Upper lobe of left lung (tissue), 6 donors: ENCODE data around the gene GRIN2A. TPM values are rescaled to one million over a fixed set of nuclear protein-coding genes. Genes with fewer than 3 reads are reported as not detected.

ENCODE experiments used
- ATAC-seq, 2 donors: fragments of 200-7000 bp; cut with Tn5 transposase; one replicate each; pipeline ENCODE4 v1.9.1; 2022; ENCODE audit warnings: mild to moderate bottlenecking in 2 of 2, moderate library complexity in 2 of 2; ENCODE audit not compliant: low FRiP score in 2 of 2
- DNase-seq, 2 donors: peaks; one replicate each; pipeline ENCODE4 v3.0.0-alpha.2; 2019 to 2020
- H3K27ac ChIP-seq, 4 donors: fragments of 200-600 bp; sonication (generic); one replicate each; pipeline ENCODE4 v1.5.1; 2016 to 2019
- H3K27me3 ChIP-seq, 4 donors: fragments of 200-600 bp; sonication (generic); one replicate each; pipeline ENCODE4 v1.5.1; 2017 to 2019
- H3K36me3 ChIP-seq, 4 donors: fragments of 200-600 bp; sonication (generic); one replicate each; pipeline ENCODE4 v1.5.1; 2016 to 2019
- H3K4me1 ChIP-seq, 4 donors: fragments of 200-600 bp; sonication (generic); one replicate each; pipeline ENCODE4 v1.5.1; 2018 to 2019
- H3K4me3 ChIP-seq, 4 donors: fragments of 200-600 bp; sonication (generic); one replicate each; pipeline ENCODE4 v1.5.1; 2017 to 2019; ENCODE audit warnings: mild to moderate bottlenecking in 2 of 4, moderate library complexity in 1 of 4
- H3K9me3 ChIP-seq, 4 donors: fragments of 200-600 bp; sonication (generic); one replicate each; pipeline ENCODE4 v1.5.1; 2018 to 2019
- EP300 ChIP-seq, 4 donors: sonication (generic); formaldehyde crosslinking; IDR thresholded peaks; one replicate each; pipeline ENCODE4 v1.5.1; 2017; ENCODE audit warnings: antibody characterized with exemption in 4 of 4, control low read depth in 2 of 4
- POLR2A ChIP-seq, 4 donors: fragments of 450-650 bp; IDR thresholded peaks; one replicate each; pipeline ENCODE4 v1.5.1; 2016 to 2017; ENCODE audit warnings: antibody characterized with exemption in 4 of 4, mild to moderate bottlenecking in 2 of 4
- POLR2AphosphoS5 ChIP-seq, 2 donors: sonication (generic); formaldehyde crosslinking; IDR thresholded peaks; one replicate each; pipeline ENCODE4 v1.5.1; 2017; ENCODE audit warnings: antibody characterized with exemption in 2 of 2
- WGBS, 2 donors: methylation state at CpG; one replicate each; pipeline ENCODE4 v1.1.5; 2017 to 2018; 5-methylcytosine and 5-hydroxymethylcytosine counted together
- total RNA-seq, 6 donors: library from RNA; depleted of rRNA in 4 of 6; stranded (reverse); fragments of >200 nt in 4 of 6; gene quantifications; one replicate each; pipeline versions ENCODE4 v1.1.0 to v1.2.1, GENCODE V29; 2016 to 2021
- TF ChIP-seq, protein P1 (sequence below), 6 experiments: fragments of 450-650 bp in 4 of 6; fragments of 200-600 bp in 2 of 6; sonication (generic) in 2 of 6; IDR thresholded peaks; one replicate each; pipeline ENCODE4 v1.5.1; 2016 to 2019; ENCODE audit warnings: antibody characterized with exemption in 6 of 6
- donor health status: DM: no; HTN: no; CAD: no; lungs with moderate emphysema.
- donor health status: DM: no; HTN: yes; CAD: no; lungs with severe emphysema.

Gene GRIN2A
- total RNA-seq, 6 donors from 2014 or later, result 0.11 to 0.57 (median 0.30) TPM; not detected in 3

DNA sequence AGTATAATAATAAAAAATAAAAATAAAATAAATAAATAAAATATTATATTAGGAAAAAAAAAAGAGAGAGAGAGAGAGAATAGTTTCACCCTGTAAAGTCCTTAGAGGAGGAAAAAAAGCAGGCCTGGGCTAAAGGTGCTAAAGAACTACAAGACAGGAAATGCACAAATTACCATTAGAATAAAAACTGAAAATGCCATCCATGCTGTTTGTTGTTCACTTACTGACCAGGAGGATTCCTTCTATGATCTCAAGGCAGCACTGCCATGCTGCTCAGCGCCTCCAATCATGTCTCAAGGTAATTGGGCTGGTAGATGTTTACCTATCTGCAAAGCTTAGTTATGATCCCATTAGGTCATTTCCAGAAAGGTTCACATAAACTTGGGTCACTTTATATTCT, 201.2 kb downstream of the GRIN2A start:
- no peaks in the 10 kb centered on the region for H3K9me3 ChIP-seq
- H3K27me3 ChIP-seq, result no peaks in the 10 kb centered on the region
- TF ChIP-seq POLR2AphosphoS5 (IDR thresholded peaks at IDR 0.05), result no peak
- no peak for TF ChIP-seq POLR2A (IDR thresholded peaks at IDR 0.05)
- no peak for TF ChIP-seq EP300 (IDR thresholded peaks at IDR 0.05)
- TF ChIP-seq, protein P1, sequence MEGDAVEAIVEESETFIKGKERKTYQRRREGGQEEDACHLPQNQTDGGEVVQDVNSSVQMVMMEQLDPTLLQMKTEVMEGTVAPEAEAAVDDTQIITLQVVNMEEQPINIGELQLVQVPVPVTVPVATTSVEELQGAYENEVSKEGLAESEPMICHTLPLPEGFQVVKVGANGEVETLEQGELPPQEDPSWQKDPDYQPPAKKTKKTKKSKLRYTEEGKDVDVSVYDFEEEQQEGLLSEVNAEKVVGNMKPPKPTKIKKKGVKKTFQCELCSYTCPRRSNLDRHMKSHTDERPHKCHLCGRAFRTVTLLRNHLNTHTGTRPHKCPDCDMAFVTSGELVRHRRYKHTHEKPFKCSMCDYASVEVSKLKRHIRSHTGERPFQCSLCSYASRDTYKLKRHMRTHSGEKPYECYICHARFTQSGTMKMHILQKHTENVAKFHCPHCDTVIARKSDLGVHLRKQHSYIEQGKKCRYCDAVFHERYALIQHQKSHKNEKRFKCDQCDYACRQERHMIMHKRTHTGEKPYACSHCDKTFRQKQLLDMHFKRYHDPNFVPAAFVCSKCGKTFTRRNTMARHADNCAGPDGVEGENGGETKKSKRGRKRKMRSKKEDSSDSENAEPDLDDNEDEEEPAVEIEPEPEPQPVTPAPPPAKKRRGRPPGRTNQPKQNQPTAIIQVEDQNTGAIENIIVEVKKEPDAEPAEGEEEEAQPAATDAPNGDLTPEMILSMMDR (IDR thresholded peaks at IDR 0.05), result no peak
- no peak overlapping the region for H3K27ac ChIP-seq
- no peak for ATAC-seq
- H3K36me3 ChIP-seq, result no peaks in the 10 kb centered on the region
- no peak overlapping the region for H3K4me3 ChIP-seq
- WGBS, 2 donors, result 79 to 84% methylated on average over 1 of the region's 1 CpG
- no peak for DNase-seq
- no peaks in the 10 kb centered on the region for H3K4me1 ChIP-seq

DNA sequence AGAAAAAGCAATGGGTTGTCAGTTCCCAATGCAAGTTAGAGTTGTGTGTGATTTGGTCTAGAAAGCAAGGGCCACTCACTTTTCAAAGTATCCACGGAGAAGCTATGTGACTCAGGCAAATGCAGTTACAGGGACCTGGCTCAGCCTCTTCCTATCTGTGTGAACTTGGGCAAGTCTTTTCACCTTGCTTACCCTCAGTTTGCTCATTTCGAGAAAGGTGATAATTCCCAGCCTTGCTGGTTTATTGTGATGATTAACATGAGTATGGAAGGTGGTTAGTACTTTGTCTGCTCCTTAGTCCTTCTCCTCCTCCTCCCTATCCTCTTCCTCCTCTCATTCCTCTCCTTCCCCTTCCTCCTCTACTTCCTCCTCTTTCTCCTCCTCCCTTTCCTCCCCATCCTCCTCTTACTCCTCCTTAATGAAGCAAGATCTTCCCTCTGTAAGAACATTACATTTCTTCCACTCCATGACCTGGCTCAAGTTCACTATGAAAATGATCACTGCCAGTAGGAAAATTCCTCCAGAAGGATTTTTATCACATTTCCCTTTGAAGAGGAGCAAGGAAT, 204.0 kb downstream of the GRIN2A start:
- Histone ChIP-seq H3K36me3 (no peaks in the 10 kb centered on the region), H3K27ac (no peak overlapping the region), H3K4me1 (no peaks in the 10 kb centered on the region), H3K27me3 (no peaks in the 10 kb centered on the region), H3K4me3 (no peak overlapping the region), H3K9me3 (no peaks in the 10 kb centered on the region)
- TF ChIP-seq POLR2AphosphoS5 (IDR thresholded peaks at IDR 0.05), result no peak
- no peak for TF ChIP-seq EP300 (IDR thresholded peaks at IDR 0.05)
- no peak for TF ChIP-seq POLR2A (IDR thresholded peaks at IDR 0.05)
- TF ChIP-seq, protein P1 (IDR thresholded peaks at IDR 0.05), result no peak
- no peak for DNase-seq
- 65 to 89% methylated on average over 2 of the region's 2 CpGs for WGBS, 2 donors
- no peak for ATAC-seq

DNA sequence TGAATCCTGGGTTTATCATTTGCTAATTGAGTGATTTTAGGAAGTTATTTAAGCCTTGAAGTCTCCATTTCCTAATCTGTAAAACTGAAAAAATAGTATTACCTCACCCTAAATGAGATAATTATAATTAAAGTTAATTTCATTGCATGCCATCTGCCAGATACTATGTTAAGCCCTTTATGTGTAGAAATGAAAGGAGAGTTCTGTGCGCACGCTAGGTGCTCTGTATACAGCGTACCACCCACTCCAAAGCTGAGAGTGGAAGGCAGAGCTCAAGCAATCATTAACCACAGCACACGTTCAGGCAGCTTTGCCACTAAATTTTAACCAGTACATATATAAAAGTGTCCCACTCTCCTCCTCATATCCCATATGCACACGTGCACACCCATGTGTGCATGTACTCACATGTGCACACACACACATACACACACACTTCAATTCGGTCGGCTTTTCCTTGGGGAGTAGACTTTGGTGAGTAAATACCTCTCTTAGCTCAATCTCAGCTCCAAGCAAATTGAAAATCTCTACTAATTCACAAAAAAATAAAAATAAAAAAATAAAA, 204.8 kb downstream of the GRIN2A start:
- ATAC-seq, result no peak
- no peak for DNase-seq
- Histone ChIP-seq H3K27me3 (no peaks in the 10 kb centered on the region), H3K4me3 (no peak overlapping the region), H3K4me1 (no peaks in the 10 kb centered on the region), H3K36me3 (no peaks in the 10 kb centered on the region), H3K27ac (no peak overlapping the region), H3K9me3 (no peaks in the 10 kb centered on the region)
- TF ChIP-seq POLR2AphosphoS5 (IDR thresholded peaks at IDR 0.05), result no peak
- TF ChIP-seq EP300 (IDR thresholded peaks at IDR 0.05), result no peak
- TF ChIP-seq, protein P1 (IDR thresholded peaks at IDR 0.05), result no peak
- no peak for TF ChIP-seq POLR2A (IDR thresholded peaks at IDR 0.05)
- 62 to 72% methylated on average over 7 of the region's 7 CpGs for WGBS, 2 donors

DNA sequence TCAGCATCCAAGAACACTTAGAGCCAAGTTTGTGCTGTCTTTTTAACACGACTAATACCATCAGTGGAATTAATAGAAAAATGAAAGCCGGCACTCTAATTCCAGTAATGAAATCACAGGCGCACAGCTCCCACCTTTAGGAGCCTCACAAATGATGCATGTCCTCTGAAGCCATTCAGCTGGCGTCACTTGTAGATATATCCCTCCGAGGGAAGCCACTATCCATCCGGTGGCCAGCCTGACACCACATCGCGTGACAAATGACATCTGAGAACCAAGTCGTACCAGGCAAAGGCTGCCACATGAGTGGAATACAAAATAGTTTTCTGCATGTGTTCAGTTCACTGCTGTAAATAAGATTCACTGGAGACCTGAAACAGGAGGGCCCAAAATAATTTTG, 205.6 kb downstream of the GRIN2A start:
- H3K27ac ChIP-seq, result no peak overlapping the region
- H3K36me3 ChIP-seq, result no peaks in the 10 kb centered on the region
- H3K9me3 ChIP-seq, result no peaks in the 10 kb centered on the region
- TF ChIP-seq POLR2A (IDR thresholded peaks at IDR 0.05), result no peak
- TF ChIP-seq, protein P1 (IDR thresholded peaks at IDR 0.05), result no peak
- TF ChIP-seq EP300 (IDR thresholded peaks at IDR 0.05), result no peak
- TF ChIP-seq POLR2AphosphoS5 (IDR thresholded peaks at IDR 0.05), result no peak
- H3K4me3 ChIP-seq, result no peak overlapping the region
- no peaks in the 10 kb centered on the region for H3K4me1 ChIP-seq
- 82 to 86% methylated on average over 9 of the region's 9 CpGs for WGBS, 2 donors
- DNase-seq (no peak), ATAC-seq (no peak)
- H3K27me3 ChIP-seq, result no peaks in the 10 kb centered on the region

DNA sequence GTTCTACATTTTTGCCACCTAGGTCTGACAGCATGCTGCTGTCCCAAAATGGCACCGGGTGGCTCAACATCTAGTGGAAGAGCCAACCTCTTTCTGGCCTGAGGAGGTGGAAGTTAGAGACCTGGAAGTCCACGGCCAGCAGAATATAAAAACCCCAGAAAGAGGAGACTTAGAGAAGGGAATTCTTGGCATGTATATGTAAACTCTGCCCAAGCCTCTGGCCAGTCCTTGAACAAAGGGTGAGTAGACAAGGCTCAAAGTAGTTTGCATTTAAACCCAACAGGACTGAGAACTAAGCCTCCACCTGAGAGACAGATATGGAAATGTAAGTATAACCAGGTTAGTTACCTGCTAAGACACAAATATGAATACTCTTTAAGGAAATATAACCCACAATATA, 210.3 kb downstream of the GRIN2A start:
- no peaks in the 10 kb centered on the region for H3K36me3 ChIP-seq
- ATAC-seq (no peak), DNase-seq (no peak)
- no peaks in the 10 kb centered on the region for H3K4me1 ChIP-seq
- no peaks in the 10 kb centered on the region for H3K27me3 ChIP-seq
- TF ChIP-seq POLR2A (IDR thresholded peaks at IDR 0.05) (no peak), POLR2AphosphoS5 (IDR thresholded peaks at IDR 0.05) (no peak)
- TF ChIP-seq, protein P1 (IDR thresholded peaks at IDR 0.05), result no peak
- WGBS, 2 donors, result 65 to 83% methylated on average over 2 of the region's 2 CpGs
- no peaks in the 10 kb centered on the region for H3K9me3 ChIP-seq
- no peak overlapping the region for H3K27ac ChIP-seq
- no peak overlapping the region for H3K4me3 ChIP-seq
